GM12865 (cell line): ENCODE results near the gene DIS3L2.

ENCODE experiments used
- DNase-seq: peaks from one replicate; pipeline ENCODE4 v3.0.0; 2010; ENCODE audit warnings: low read depth
- H3K4me3 ChIP-seq: 2 replicates; pipeline ENCODE4 v1.5.1; 2011; ENCODE audit warnings: mild to moderate bottlenecking, low read depth, low read length, control low read depth
- TF ChIP-seq, protein P1 (sequence below): IDR thresholded peaks from 2 replicates; pipeline ENCODE4 v1.5.1; 2011; ENCODE audit warnings: low read length, control low read depth, low read depth, inconsistent platforms; ENCODE audit not compliant: insufficient read depth; ENCODE audit errors: missing control alignments

The DIS3L2 gene, protein sequence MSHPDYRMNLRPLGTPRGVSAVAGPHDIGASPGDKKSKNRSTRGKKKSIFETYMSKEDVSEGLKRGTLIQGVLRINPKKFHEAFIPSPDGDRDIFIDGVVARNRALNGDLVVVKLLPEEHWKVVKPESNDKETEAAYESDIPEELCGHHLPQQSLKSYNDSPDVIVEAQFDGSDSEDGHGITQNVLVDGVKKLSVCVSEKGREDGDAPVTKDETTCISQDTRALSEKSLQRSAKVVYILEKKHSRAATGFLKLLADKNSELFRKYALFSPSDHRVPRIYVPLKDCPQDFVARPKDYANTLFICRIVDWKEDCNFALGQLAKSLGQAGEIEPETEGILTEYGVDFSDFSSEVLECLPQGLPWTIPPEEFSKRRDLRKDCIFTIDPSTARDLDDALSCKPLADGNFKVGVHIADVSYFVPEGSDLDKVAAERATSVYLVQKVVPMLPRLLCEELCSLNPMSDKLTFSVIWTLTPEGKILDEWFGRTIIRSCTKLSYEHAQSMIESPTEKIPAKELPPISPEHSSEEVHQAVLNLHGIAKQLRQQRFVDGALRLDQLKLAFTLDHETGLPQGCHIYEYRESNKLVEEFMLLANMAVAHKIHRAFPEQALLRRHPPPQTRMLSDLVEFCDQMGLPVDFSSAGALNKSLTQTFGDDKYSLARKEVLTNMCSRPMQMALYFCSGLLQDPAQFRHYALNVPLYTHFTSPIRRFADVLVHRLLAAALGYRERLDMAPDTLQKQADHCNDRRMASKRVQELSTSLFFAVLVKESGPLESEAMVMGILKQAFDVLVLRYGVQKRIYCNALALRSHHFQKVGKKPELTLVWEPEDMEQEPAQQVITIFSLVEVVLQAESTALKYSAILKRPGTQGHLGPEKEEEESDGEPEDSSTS

DNA sequence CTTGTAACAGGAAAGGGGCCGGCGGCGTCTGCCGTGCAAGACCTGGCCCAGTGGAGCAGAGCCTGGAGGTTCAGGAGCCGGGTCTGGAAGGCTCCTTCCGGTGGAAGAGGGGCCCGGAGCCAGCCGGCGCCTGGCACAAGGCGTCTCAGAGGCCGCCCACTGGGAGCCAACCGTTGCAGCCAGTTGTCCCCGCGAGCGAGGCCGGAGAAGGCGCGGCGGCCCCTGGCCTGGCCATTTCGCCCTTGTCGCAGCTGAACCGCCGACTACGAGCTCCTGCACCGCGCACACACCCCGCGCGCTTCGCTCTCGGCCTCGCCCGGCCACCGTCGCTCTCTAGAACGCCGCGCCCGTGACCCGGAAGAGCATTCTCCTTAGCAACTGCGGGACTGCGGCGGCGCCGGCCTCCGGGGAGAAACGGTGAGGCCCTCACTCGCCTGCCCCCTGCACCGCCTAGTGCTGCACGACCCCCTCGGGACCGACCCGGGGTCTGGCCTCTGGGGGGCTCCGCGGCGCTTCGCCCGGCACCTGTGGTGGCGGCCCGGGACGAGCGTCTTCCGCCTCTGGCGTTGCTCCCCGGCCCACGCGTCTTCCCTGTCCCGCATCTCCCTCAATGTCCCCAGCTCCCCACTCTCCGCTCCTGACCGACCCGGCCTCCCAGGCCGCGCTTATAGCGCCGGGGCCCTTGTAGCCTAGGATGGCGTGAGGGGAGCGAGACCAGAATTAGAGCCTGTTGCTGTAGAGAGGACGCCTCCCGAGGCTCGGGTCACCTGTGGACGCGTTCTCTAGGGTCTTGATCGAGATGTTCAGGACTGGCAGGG is at the start of gene DIS3L2:
DIS3L2 (plus strand) TSS at position 365 of the 818 bp plus-strand sequence. CDS start 53,215 bp downstream, outside the sequence.
- TF ChIP-seq, protein P1, sequence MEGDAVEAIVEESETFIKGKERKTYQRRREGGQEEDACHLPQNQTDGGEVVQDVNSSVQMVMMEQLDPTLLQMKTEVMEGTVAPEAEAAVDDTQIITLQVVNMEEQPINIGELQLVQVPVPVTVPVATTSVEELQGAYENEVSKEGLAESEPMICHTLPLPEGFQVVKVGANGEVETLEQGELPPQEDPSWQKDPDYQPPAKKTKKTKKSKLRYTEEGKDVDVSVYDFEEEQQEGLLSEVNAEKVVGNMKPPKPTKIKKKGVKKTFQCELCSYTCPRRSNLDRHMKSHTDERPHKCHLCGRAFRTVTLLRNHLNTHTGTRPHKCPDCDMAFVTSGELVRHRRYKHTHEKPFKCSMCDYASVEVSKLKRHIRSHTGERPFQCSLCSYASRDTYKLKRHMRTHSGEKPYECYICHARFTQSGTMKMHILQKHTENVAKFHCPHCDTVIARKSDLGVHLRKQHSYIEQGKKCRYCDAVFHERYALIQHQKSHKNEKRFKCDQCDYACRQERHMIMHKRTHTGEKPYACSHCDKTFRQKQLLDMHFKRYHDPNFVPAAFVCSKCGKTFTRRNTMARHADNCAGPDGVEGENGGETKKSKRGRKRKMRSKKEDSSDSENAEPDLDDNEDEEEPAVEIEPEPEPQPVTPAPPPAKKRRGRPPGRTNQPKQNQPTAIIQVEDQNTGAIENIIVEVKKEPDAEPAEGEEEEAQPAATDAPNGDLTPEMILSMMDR, result no peak
- peak; percentile 90 for DNase-seq
- peak within 1 kb of the TSS; percentile 92 for H3K4me3 ChIP-seq

DNA sequence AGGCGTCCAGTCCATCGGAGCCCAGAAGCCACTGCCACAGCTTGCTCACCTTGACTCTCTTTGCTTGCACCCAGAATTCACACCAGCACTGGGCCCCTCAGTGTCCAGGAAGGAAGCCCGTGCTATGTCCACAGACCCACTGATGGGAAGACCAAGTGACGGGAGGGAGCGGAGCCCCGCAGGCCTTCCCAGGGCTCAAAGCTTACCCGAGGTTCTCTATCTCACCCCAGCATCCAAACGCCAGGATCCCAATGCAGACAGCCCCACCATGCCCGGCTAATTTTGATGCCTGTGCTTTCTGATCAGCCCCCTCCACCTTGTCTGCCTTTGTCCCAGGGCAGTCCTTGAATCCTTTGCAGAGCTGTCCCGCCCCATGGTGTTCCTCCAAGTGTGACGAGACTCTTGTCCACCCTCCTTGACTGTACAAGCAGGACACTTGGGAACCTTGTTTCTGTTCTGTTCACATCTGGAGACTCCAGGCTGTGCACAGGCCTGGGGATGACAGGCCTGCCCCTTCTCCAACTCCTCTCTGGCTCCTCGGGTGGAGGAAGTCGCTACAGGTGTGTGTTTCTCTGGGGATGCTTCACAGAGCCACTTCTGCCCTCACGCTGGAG is 47.3 kb upstream of the DIS3L2 start:
- TF ChIP-seq, protein P1, result no peak
- H3K4me3 ChIP-seq, result no peak overlapping the region
- no peak for DNase-seq

DNA sequence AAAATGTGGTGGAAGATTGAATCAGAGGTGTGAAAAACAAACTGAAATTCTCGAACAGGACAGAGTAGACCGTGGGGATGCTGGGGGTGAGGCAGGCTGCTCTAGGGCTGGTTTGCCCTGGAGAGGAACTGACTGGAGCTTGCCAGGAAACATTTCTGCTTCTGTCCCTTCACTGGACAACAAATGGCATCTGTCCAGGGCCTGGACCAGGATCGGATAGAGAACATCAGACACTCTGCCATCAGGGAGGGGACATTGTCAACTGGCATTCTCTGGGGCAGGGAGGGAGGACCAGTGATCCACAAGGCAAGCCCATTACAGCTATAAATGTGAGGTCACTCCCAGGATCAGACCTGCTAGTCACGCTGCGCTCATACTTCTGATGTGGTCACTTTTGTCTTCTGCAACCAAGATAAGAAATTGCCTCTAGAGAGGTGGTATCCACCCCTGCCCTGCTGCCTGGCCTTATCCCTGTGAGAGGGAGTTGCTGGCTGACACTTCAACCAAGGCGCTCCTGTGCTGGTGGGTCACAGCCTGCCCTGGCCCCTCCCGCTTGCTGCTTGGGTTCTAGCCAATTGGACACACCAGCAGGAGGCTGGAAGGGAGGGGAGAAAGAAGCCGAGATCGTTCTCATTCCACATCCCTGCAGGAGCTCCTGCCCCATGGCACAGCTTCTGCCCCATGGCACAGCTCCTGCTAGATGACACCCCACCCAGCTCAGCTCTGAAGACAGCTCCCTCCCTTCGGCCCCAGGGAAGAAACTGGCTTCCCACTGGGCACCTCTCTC is 44.0 kb upstream of the DIS3L2 start:
- DNase-seq, result no peak
- H3K4me3 ChIP-seq, result no peak overlapping the region
- TF ChIP-seq, protein P1, result no peak

DNA sequence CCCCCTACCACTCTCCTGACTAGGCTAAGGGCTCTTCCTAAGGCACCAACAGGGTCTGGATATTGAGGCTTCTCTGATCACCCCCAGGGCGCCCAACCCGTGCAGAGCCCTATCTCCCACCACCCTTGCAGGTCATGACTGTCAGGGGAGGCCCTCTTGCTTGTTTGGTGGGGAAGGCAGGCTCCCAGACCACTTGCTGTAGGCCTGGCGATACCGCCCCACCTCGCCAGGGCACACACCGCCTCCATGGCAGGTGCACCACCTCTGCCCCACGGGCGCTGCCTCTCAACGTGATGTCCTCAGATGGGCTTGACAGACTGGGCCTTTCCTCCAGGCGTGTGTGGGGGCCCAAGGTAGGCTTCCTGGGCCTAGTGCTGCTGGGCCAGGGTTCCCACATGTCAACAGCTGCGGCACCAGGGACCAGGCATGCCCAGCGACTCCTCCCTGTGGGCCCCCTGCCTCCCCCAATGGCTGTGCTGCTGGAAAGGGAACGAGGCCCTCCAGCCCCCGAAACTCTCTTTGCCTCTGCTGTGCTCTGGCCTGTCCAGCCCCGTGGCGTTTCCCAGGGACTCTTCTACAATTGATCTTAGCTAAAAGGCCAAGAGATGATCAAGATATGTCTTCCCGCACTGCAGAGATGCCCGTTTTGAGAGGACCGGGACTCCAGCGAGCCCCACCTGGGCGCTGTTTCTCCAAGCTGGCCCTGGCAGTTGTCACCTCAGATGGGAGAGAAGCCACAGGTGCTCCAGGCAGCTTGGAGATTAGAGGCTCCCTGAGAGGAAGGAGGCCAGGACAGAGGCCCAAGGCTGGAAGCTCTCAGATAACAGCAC is 42.8 kb upstream of the DIS3L2 start:
- TF ChIP-seq, protein P1, result no peak
- no peak overlapping the region for H3K4me3 ChIP-seq
- no peak for DNase-seq

DNA sequence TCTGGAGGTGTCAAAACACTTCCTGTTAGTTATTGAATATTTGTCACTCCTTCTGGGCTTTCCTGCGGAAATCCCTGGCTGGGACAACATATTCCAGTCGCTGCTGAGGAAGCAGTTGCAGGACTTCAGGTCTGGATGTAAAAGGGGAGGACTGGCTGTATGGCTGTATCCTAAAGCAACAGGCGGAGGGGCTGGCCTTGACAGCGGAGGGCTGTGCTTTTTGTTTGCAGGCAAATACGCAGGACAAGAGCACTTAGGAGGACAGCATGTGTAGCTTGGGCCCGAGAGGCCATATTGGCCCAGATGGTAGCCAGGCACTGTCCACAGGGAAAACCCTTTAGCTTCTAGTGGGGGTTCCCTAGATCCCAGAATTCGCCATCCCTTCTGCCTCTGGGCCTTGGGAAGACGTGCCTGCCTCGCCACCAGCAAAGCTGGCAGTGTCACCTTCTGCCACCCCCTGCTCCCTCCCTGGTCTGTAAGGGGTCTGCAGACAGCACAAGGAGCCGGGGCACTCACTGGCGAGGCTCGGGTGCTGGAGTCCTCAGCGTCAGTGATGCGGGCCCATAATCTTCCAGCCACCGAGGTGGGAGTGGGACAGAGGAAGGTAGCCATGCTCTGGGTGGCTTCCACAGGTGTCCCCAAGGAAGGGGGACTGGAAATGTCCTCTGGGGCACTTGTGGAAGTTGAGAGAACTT is 42.0 kb upstream of the DIS3L2 start:
- H3K4me3 ChIP-seq, result no peak overlapping the region
- TF ChIP-seq, protein P1, result no peak
- DNase-seq, result no peak
